MG63 (cell line): ENCODE measurements around the gene ZNF282. TPM values are rescaled to one million over a fixed set of nuclear protein-coding genes. Genes with fewer than 3 reads are reported as not detected.

Source experiments
- DNase-seq: peaks from one replicate; pipeline ENCODE4 v3.0.0-alpha.2; 2020
- H3K27me3 ChIP-seq: fragments of 250-450 bp; sonication (Bioruptor Pico); 2 replicates; pipeline ENCODE4 v1.5.1; 2020; ENCODE audit warnings: mild to moderate bottlenecking, moderate library complexity
- H3K36me3 ChIP-seq: fragments of 250-450 bp; sonication (Bioruptor Pico); 2 replicates; pipeline ENCODE4 v1.5.1; 2020; ENCODE audit warnings: mild to moderate bottlenecking, moderate library complexity
- H3K4me3 ChIP-seq: fragments of 250-450 bp; sonication (Bioruptor Pico); 2 replicates; pipeline ENCODE4 v1.5.1; 2020; ENCODE audit warnings: mild to moderate bottlenecking, moderate library complexity
- H3K9me3 ChIP-seq: fragments of 250-450 bp; sonication (Bioruptor Pico); 2 replicates; pipeline ENCODE4 v1.5.1; 2020; ENCODE audit warnings: mild to moderate bottlenecking, moderate library complexity
- total RNA-seq: library from RNA; depleted of rRNA; stranded (reverse); fragments of >200 nt; shearing (Covaris generic); gene quantifications from 2 replicates; pipeline ENCODE4 v1.2.3, GENCODE V29; 2014; ENCODE audit warnings: low replicate concordance; rRNA removed

ZNF282 gene
- total RNA-seq: 9.1 and 10.8 TPM in 2 replicates

- Histone ChIP-seq H3K9me3 (no peaks in the 10 kb centered on the region), H3K36me3 (peaks cover 18% of the 10 kb centered on the region), H3K27me3 (no peaks in the 10 kb centered on the region), H3K4me3 (peak within 1 kb of the TSS; percentile 75)
- peak; percentile 91 for DNase-seq
Observed at GRCh38 chr7:149195180-149196150, at the start of gene ZNF282. Gene ZNF282, plus strand, starts transcription at chr7:149195546. Its CDS starts 44 bp downstream, at chr7:149195590.

- no peaks in the 10 kb centered on the region for H3K36me3 ChIP-seq
- peak within 1 kb of the TSS; percentile 76 for H3K4me3 ChIP-seq
- no peaks in the 10 kb centered on the region for H3K9me3 ChIP-seq
- peak; percentile 73 for DNase-seq
- H3K27me3 ChIP-seq: no peaks in the 10 kb centered on the region
Observed at GRCh38 chr7:149147072-149147751, 48.1 kb upstream of the ZNF282 start, which contains the start of gene ZNF398. Gene ZNF398, plus strand, starts transcription at chr7:149147453. Its CDS starts 290 bp downstream, at chr7:149147743.

- peak; percentile 54 for DNase-seq
- Histone ChIP-seq H3K27me3 (no peaks in the 10 kb centered on the region), H3K9me3 (no peaks in the 10 kb centered on the region), H3K4me3 (peak overlapping the region; percentile 76), H3K36me3 (no peaks in the 10 kb centered on the region)
Observed at GRCh38 chr7:149147752-149148653, 47.3 kb upstream of the ZNF282 start.

- Histone ChIP-seq H3K4me3 (no peak overlapping the region), H3K36me3 (peaks cover 13% of the 10 kb centered on the region), H3K9me3 (no peaks in the 10 kb centered on the region), H3K27me3 (no peaks in the 10 kb centered on the region)
- no peak for DNase-seq
Observed at GRCh38 chr7:149150981-149151380, 44.4 kb upstream of the ZNF282 start.

DNA sequence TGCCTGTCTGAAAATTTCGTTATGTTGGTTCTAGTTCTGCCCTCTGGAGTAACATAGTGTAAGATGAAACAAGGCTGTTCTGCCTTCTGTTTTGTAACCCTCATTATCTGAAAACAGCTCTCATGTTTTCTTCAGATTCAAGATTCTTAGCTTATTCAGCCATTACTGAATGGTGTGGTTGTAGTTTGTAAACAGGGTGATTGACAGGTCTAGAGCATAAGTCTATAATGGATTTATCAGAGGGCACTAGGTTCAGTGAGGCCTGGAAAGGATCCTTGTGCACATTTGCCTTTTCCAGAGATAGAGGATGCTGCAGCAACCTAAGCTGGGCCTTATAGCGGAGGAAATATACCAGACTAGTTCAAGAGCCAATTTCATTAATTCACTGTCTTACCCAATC, 42.0 kb upstream of the ZNF282 start:
- no peak for DNase-seq
- Histone ChIP-seq H3K36me3 (peaks cover 17% of the 10 kb centered on the region), H3K4me3 (no peak overlapping the region), H3K9me3 (no peaks in the 10 kb centered on the region), H3K27me3 (no peaks in the 10 kb centered on the region)

GRCh38 chr7:149154056-149154455, 41.3 kb upstream of the ZNF282 start:
- H3K4me3 ChIP-seq: no peak overlapping the region
- peaks cover 17% of the 10 kb centered on the region for H3K36me3 ChIP-seq
- H3K9me3 ChIP-seq: no peaks in the 10 kb centered on the region
- DNase-seq: no peak
- no peaks in the 10 kb centered on the region for H3K27me3 ChIP-seq

DNA sequence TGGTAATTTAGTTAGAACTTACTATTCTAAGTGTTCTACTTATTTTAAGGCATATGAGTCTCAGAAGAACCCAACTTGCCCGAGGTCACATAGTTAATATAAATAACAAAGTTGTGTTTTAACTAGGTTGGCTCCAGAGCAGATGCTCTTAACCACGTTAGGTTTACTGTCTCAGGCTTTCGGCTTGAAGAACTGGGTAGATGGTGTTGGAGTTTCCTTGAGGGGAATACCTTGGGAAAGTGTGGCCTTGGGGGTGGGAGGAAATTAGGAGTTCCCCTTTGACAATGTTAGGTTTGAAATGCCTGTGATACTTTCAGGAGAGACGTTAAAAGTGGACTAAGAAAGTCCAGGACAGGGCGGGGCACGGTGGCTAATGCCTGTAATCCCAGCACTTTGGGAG, 38.4 kb upstream of the ZNF282 start:
- peaks cover 20% of the 10 kb centered on the region for H3K36me3 ChIP-seq
- no peaks in the 10 kb centered on the region for H3K9me3 ChIP-seq
- no peak overlapping the region for H3K4me3 ChIP-seq
- no peaks in the 10 kb centered on the region for H3K27me3 ChIP-seq
- no peak for DNase-seq

GRCh38 chr7:149161241-149161848, 34.0 kb upstream of the ZNF282 start:
- Histone ChIP-seq H3K36me3 (peaks cover 12% of the 10 kb centered on the region), H3K9me3 (no peaks in the 10 kb centered on the region), H3K27me3 (no peaks in the 10 kb centered on the region), H3K4me3 (no peak overlapping the region)
- DNase-seq: peak; percentile 26

DNA sequence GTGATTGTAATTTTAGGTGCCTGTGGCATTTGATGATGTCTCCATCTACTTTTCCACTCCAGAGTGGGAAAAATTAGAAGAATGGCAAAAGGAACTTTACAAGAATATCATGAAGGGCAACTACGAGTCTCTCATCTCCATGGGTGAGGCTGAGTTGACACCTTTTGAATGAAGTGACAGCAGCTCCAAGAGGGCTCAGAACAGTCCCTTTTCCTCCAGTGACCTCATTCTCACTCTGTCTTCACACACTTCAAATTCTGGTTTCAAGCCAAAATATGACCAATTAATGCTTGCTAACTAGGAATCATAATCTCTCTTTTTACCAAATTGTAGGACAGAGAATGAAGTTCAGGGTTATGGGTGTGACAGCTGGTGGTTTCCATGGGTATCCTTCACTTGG, 29.2 kb upstream of the ZNF282 start:
- peaks cover 14% of the 10 kb centered on the region for H3K36me3 ChIP-seq
- no peak for DNase-seq

GRCh38 chr7:149166630-149167352, 28.6 kb upstream of the ZNF282 start:
- no peak for DNase-seq
- Histone ChIP-seq H3K27me3 (no peaks in the 10 kb centered on the region), H3K9me3 (no peaks in the 10 kb centered on the region), H3K36me3 (peaks cover 10% of the 10 kb centered on the region), H3K4me3 (no peak overlapping the region)

More for the DNA sequence above, 29.2 kb upstream of the ZNF282 start:
- Histone ChIP-seq H3K4me3 (no peak overlapping the region), H3K27me3 (no peaks in the 10 kb centered on the region), H3K9me3 (no peaks in the 10 kb centered on the region)

DNA sequence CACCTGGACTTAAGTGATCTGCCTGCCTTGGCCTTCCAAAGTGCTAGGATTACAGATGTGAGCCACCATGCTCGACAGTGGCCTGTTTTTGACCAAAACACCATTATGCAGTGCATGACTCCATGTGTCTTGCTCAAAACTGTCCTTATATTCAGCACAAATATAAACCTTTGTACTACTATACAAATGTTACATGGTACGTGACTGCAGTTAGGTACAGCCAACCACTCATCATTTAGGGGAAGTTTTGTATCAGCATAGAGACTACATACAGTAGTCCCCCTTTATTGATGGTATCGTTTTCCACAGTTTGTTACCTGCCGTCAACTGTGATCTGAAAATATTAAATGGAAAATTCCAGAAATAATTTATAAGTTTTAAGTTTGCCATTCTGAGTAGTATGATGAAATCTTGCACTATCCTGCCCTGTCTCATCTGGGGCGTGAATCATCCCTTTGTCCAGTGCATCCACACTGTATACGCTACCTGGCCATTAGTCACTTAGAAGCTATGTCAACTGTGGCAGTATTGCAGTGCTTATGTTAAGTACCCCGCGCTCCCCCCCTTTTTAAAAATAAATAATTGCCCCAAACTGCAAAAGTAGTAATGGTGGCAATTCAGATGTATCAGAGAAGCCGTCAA, 23.3 kb upstream of the ZNF282 start:
- Histone ChIP-seq H3K4me3 (no peak overlapping the region), H3K27me3 (no peaks in the 10 kb centered on the region), H3K36me3 (peaks cover 9% of the 10 kb centered on the region), H3K9me3 (no peaks in the 10 kb centered on the region)
- DNase-seq: no peak

DNA sequence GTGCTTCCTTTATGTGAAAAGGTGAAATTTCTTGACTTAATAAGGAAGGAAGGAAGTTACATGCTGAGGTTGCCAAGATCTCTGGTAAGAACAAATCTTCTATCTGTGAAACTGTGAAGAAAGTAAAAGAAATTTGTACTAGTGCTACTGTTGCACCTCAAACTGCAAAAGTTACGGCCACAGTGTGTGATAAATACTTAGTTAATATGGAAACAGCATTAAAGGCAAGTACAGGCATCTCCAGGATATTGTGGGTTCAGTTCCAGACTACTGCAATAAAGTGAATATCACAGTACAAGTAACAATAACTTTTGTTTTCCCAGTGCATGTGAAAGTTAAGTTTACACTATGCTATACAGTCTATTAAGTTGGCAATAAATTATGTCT, 22.8 kb upstream of the ZNF282 start:
- DNase-seq: no peak
- Histone ChIP-seq H3K9me3 (no peaks in the 10 kb centered on the region), H3K36me3 (peaks cover 14% of the 10 kb centered on the region), H3K27me3 (no peaks in the 10 kb centered on the region), H3K4me3 (no peak overlapping the region)

- H3K27me3 ChIP-seq: no peaks in the 10 kb centered on the region
- no peak for DNase-seq
- peaks cover 16% of the 10 kb centered on the region for H3K36me3 ChIP-seq
- H3K4me3 ChIP-seq: no peak overlapping the region
- H3K9me3 ChIP-seq: no peaks in the 10 kb centered on the region
Observed at GRCh38 chr7:149175150-149175549, 20.2 kb upstream of the ZNF282 start.

- Histone ChIP-seq H3K4me3 (no peak overlapping the region), H3K36me3 (peaks cover 27% of the 10 kb centered on the region), H3K27me3 (no peaks in the 10 kb centered on the region), H3K9me3 (no peaks in the 10 kb centered on the region)
- no peak for DNase-seq
Observed at GRCh38 chr7:149179241-149179640, 16.1 kb upstream of the ZNF282 start.
